ENCODE results near the gene ZYG11B.
"Not testable (repeated sequence)": the region's sequence is repeated elsewhere in the genome, so short reads cannot be mapped to it uniquely, and the experiment has no call there.

The ZYG11B gene

DNA sequence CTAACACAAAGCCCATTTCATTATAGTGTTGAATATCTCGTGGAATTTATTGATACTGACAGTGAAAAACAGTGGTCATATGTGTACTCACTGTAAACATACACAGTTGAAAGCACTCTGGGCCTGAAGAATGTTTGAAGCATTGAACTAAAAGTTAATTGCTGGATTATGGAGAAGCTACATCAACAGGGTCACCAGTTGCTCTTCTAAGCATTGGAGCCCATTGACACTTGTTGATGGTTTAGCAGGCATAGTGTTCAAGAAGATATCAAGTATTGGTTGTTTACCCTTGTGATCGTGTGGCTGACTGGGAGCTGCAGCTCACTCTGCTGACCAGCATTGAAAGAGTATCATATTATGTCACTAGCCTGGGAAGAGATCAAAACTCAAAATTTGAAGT lies 126.6 kb downstream of the ZYG11B start:
- no peak overlapping the region for H3K4me3 ChIP-seq (replicated peaks in 1 of 2; ENCODE audit: low read depth in 2 of 2, low read length in 2 of 2)
- DNase-seq (ENCODE audit: low read depth in 2 of 2), result no peak
- TF ChIP-seq, protein P1, sequence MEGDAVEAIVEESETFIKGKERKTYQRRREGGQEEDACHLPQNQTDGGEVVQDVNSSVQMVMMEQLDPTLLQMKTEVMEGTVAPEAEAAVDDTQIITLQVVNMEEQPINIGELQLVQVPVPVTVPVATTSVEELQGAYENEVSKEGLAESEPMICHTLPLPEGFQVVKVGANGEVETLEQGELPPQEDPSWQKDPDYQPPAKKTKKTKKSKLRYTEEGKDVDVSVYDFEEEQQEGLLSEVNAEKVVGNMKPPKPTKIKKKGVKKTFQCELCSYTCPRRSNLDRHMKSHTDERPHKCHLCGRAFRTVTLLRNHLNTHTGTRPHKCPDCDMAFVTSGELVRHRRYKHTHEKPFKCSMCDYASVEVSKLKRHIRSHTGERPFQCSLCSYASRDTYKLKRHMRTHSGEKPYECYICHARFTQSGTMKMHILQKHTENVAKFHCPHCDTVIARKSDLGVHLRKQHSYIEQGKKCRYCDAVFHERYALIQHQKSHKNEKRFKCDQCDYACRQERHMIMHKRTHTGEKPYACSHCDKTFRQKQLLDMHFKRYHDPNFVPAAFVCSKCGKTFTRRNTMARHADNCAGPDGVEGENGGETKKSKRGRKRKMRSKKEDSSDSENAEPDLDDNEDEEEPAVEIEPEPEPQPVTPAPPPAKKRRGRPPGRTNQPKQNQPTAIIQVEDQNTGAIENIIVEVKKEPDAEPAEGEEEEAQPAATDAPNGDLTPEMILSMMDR (IDR thresholded peaks at IDR 0.05; ENCODE audit: low read depth, low read length), result no peak

- TF ChIP-seq, protein P1 (IDR thresholded peaks at IDR 0.05; ENCODE audit: low read depth, low read length), result no peak
- H3K4me3 ChIP-seq (replicated peaks in 1 of 2; ENCODE audit: low read depth in 2 of 2, low read length in 2 of 2), result no peak overlapping the region
- DNase-seq (ENCODE audit: low read depth in 2 of 2), result no peak
These were observed 129.3 kb downstream of the ZYG11B start for GRCh38 chr1:52855584-52855983.

DNA sequence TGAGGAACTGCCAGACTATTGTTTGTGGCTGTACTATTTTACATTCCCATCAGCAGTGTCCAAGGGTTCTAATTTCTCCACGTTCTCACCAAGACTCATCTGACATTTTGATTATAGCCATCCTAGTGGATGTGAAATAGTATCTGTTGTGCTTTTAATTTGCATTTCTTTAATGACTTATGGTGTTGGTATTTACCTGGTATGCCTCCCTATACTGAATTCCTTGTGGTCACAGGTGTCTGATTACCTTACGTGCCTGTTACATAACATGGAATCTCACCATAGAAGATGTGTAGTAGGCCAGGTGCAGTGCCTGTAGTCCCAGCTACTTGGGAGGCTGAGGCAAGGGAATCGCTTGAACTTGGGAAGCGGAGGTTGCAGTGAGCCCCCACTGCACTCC lies 129.8 kb downstream of the ZYG11B start:
- TF ChIP-seq, protein P1 (IDR thresholded peaks at IDR 0.05; ENCODE audit: low read depth, low read length), result no peak
- no peak overlapping the region for H3K4me3 ChIP-seq (replicated peaks in 1 of 2; ENCODE audit: low read depth in 2 of 2, low read length in 2 of 2)
- DNase-seq (ENCODE audit: low read depth in 2 of 2), result no peak

DNA sequence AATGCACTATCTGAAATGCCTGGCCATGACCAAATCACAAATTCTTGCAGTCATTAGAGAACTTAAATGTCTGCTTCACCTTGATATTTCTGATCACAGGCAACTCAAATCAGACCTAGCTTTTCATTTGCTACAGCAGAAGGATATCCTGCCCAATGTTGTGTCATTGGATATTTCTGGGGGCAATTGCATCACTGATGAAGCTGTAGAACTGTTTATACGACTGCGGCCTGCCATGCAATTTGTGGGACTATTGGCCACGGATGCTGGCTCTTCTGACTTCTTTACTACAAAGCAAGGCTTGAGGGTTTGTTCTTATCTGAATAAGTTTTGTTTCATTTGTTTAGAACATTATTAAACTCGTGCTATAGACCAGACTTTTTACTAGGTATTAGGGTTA lies 131.2 kb downstream of the ZYG11B start:
- TF ChIP-seq, protein P1 (IDR thresholded peaks at IDR 0.05; ENCODE audit: low read depth, low read length), result no peak
- no peak for DNase-seq (ENCODE audit: low read depth in 2 of 2)
- no peak overlapping the region for H3K4me3 ChIP-seq (replicated peaks in 1 of 2; ENCODE audit: low read depth in 2 of 2, low read length in 2 of 2)

DNA sequence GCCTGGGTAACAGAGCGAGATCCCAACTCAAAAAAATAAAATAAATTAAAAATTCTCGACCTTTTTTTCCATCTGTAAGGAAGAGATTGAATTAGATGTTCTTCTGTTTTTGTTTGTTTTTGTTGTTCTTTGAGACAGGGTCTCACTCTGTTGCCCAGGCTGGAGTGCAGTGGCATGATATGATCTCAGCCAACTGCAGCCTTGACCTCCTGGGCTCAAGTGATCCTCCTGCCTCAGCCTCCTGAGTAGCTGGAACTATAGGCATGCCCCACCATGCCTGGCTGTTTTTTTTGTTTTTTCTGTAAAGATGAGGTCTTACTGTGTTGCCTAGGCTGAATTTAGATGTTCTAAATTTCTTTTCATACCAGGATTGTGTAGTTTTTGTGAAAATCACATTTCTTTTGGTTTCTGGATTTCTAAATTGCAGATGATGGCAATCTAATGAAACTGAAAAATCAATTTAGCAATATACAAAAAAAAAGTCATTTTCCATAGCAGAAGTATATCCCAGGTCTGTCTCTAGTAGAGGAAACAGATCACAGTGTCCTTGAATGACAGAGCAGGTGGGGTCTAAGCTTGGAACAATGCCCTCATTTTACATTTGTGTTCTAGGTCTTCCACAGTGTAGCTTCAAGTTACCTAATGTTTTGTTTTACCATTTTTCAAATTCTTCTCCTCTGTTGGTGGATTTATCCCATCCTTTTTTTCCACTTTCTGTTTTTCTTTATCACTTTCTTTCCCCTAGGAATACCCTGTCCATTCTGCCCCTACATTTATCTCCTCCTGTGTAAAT lies 136.6 kb downstream of the ZYG11B start:
- no peak overlapping the region for H3K4me3 ChIP-seq (replicated peaks in 1 of 2; ENCODE audit: low read depth in 2 of 2, low read length in 2 of 2)
- DNase-seq (ENCODE audit: low read depth in 2 of 2), result no peak
- TF ChIP-seq, protein P1 (IDR thresholded peaks at IDR 0.05; ENCODE audit: low read depth, low read length), result no peak

- DNase-seq (ENCODE audit: low read depth in 2 of 2), result no peak
- TF ChIP-seq, protein P1 (IDR thresholded peaks at IDR 0.05; ENCODE audit: low read depth, low read length), result no peak
These were observed 141.0 kb downstream of the ZYG11B start for GRCh38 chr1:52867087-52867863.

GRCh38 chr1:52869727-52870126 lies 143.5 kb downstream of the ZYG11B start:
- H3K4me3 ChIP-seq (replicated peaks in 1 of 2; ENCODE audit: low read depth in 2 of 2, low read length in 2 of 2); DNase-seq (ENCODE audit: low read depth in 2 of 2): not testable (repeated sequence)

More at GRCh38 chr1:52867087-52867863, 141.0 kb downstream of the ZYG11B start:
- no peak overlapping the region for H3K4me3 ChIP-seq (replicated peaks in 1 of 2; ENCODE audit: low read depth in 2 of 2, low read length in 2 of 2)

Data from cardiac fibroblast (primary cell).